CD4-positive, alpha-beta T cell (primary cell): ENCODE measurements around the gene BCL2. TPM values are rescaled to one million over a fixed set of nuclear protein-coding genes. Genes with fewer than 3 reads are reported as not detected.

Experiments
- ATAC-seq: fragments of 200-7000 bp; cut with Tn5 transposase; one replicate; pipeline ENCODE4 v1.10.0; 2022; ENCODE audit warnings: mild to moderate bottlenecking; ENCODE audit not compliant: poor library complexity
- CTCF ChIA-PET: fragments of 350-600 bp; sonication (Branson Sonifier 250); formaldehyde crosslinking; loops from one replicate; lab custom pipeline; 2021; ENCODE audit warnings: antibody characterized with exemption, inconsistent platforms; lab: Charles Lee
- POLR2A ChIA-PET: fragments of 350-600 bp; sonication (Branson Sonifier 250); formaldehyde crosslinking; loops from one replicate; lab custom pipeline; 2021; ENCODE audit warnings: antibody characterized with exemption, inconsistent platforms; lab: Charles Lee
- DNase-seq, 14 experiments: peaks; one replicate each; pipeline ENCODE4 v3.0.0-alpha.2; 2013 to 2020; ENCODE audit warnings: mixed read lengths in 2 of 14
- H3K27ac ChIP-seq, 2 donors: one replicate each; pipeline versions ENCODE4 v1.5.1 to v1.7.0; 2013; ENCODE audit warnings: low read length in 2 of 2, low read depth in 1 of 2, mild to moderate bottlenecking in 1 of 2
- H3K27me3 ChIP-seq, 2 experiments: 1 replicate in 1 of 2; 2 replicates in 1 of 2; pipeline versions ENCODE4 v1.6.1 to v1.7.0; 2013; ENCODE audit warnings: low read length in 2 of 2, control low read depth in 1 of 2, mild to moderate bottlenecking in 1 of 2, moderate library complexity in 1 of 2; ENCODE audit not compliant: insufficient read depth in 2 of 2, control insufficient read depth in 1 of 2
- H3K36me3 ChIP-seq: one replicate; pipeline ENCODE4 v1.6.1; 2013; ENCODE audit warnings: low read length, control low read depth; ENCODE audit not compliant: insufficient read depth
- H3K4me1 ChIP-seq: one replicate; pipeline ENCODE4 v1.6.1; 2013; ENCODE audit warnings: low read length, control low read depth; ENCODE audit not compliant: insufficient read depth
- H3K4me3 ChIP-seq: one replicate; pipeline ENCODE4 v1.5.1; 2013; ENCODE audit warnings: mild to moderate bottlenecking, low read length, moderate library complexity
- H3K9me3 ChIP-seq, 2 experiments: 1 replicate in 1 of 2; 2 replicates in 1 of 2; pipeline versions ENCODE4 v1.6.1 to v1.7.0; 2013; ENCODE audit warnings: low read length in 2 of 2, mild to moderate bottlenecking in 2 of 2, control low read depth in 1 of 2, moderate library complexity in 1 of 2; ENCODE audit not compliant: control insufficient read depth in 1 of 2, insufficient read depth in 1 of 2
- H3K27ac Mint-ChIP-seq: one replicate; pipeline ENCODE4 v1.8.0; 2020; ENCODE audit warnings: mixed read lengths
- H3K27me3 Mint-ChIP-seq: one replicate; pipeline ENCODE4 v1.8.0; 2021; ENCODE audit warnings: mixed read lengths
- H3K36me3 Mint-ChIP-seq: one replicate; pipeline ENCODE4 v1.8.0; 2021; ENCODE audit warnings: low read depth, mixed read lengths
- H3K4me1 Mint-ChIP-seq: one replicate; pipeline ENCODE4 v1.8.0; 2021; ENCODE audit warnings: low read depth, mixed read lengths
- H3K4me3 Mint-ChIP-seq: one replicate; pipeline ENCODE4 v1.8.0; 2020; ENCODE audit warnings: mild to moderate bottlenecking, mixed read lengths
- H3K9me3 Mint-ChIP-seq: one replicate; pipeline ENCODE4 v1.8.0; 2020; ENCODE audit warnings: mixed read lengths
- CTCF ChIP-seq: fragments of 200-600 bp; IDR thresholded peaks from one replicate; pipeline ENCODE4 v1.8.0; 2022; ENCODE audit warnings: antibody characterized with exemption, mild to moderate bottlenecking
- intact Hi-C, 2 experiments: fragments of 100-400 bp; cut with DNase I in 1 of 2; cut with micrococcal nuclease in 1 of 2; formaldehyde crosslinking; loops; one replicate each; pipeline versions ENCODE4 v1.15.1 to v1.9.0; 2023 to 2025; cut with DNase I, micrococcal nuclease
- total RNA-seq, 174 experiments: library from RNA in 2 of 174; stranded (reverse) in 2 of 174; gene quantifications; one replicate each; pipeline ENCODE4 v1.2.3 and lab custom pipeline; 2021 to 2026

BCL2 gene
- total RNA-seq, 2 experiments from 2014 or later, result 40.1 to 40.3 TPM

GRCh38 chr18:63286926-63287325, 32.6 kb downstream of the BCL2 start:
- Histone ChIP-seq H3K27ac (no peak overlapping the region), H3K9me3 (no peaks in the 10 kb centered on the region), H3K4me1 (peaks cover 72% of the 10 kb centered on the region), H3K36me3 (peaks cover 27% of the 10 kb centered on the region), H3K4me3 (no peak overlapping the region), H3K27me3 (no peaks in the 10 kb centered on the region)
- ChIA-PET CTCF (interaction anchor here (3.7 kb wide), 1 partner anchor 31 kb away, joined by 13 read pairs; no protein-coding TSS in a partner anchor), POLR2A (interaction anchor here (1.2 kb wide), 1 partner anchor 134 kb away, joined by 3 read pairs; no protein-coding TSS in a partner anchor)
- ATAC-seq (no peak), DNase-seq (no peak)
- Mint-ChIP-seq H3K27ac (no peak overlapping the region), H3K36me3 (peaks cover 29% of the 10 kb centered on the region), H3K4me1 (peaks cover 14% of the 10 kb centered on the region), H3K27me3 (no peaks in the 10 kb centered on the region), H3K9me3 (no peaks in the 10 kb centered on the region), H3K4me3 (no peak overlapping the region)
- no peak for TF ChIP-seq CTCF
- intact Hi-C loops, result loop anchor here in 1 of 2 experiments (2.0 kb wide), 1 partner anchor 20 kb away; no protein-coding TSS in a partner anchor

GRCh38 chr18:63284827-63285733, 34.5 kb downstream of the BCL2 start:
- ChIA-PET POLR2A (interaction anchor here (1.1 kb wide), 1 partner anchor 26 kb away, joined by 3 read pairs; no protein-coding TSS in a partner anchor), CTCF (no interaction called here)
- Histone ChIP-seq H3K36me3 (peaks cover 35% of the 10 kb centered on the region), H3K4me3 (no peak overlapping the region), H3K27me3 (no peaks in the 10 kb centered on the region), H3K4me1 (peaks cover 59% of the 10 kb centered on the region), H3K27ac (no peak overlapping the region), H3K9me3 (no peaks in the 10 kb centered on the region)
- DNase-seq (no peak), ATAC-seq (no peak)
- H3K9me3 Mint-ChIP-seq, result no peaks in the 10 kb centered on the region
- no peak overlapping the region for H3K27ac Mint-ChIP-seq
- H3K4me3 Mint-ChIP-seq, result no peak overlapping the region
- no peaks in the 10 kb centered on the region for H3K27me3 Mint-ChIP-seq
- no peak for TF ChIP-seq CTCF
- H3K36me3 Mint-ChIP-seq, result peaks cover 37% of the 10 kb centered on the region
- peaks cover 24% of the 10 kb centered on the region for H3K4me1 Mint-ChIP-seq
- intact Hi-C loops, result no loop called here

GRCh38 chr18:63284173-63284799, 35.3 kb downstream of the BCL2 start:
- no peaks in the 10 kb centered on the region for H3K9me3 Mint-ChIP-seq
- H3K27ac Mint-ChIP-seq, result no peak overlapping the region
- POLR2A ChIA-PET, result interaction anchor here (1.1 kb wide), 1 partner anchor 27 kb away, joined by 3 read pairs; no protein-coding TSS in a partner anchor

More at GRCh38 chr18:63284173-63284799, 35.3 kb downstream of the BCL2 start:
- ATAC-seq (no peak), DNase-seq (no peak)
- peaks cover 51% of the 10 kb centered on the region for H3K4me1 ChIP-seq
- peaks cover 37% of the 10 kb centered on the region for H3K36me3 ChIP-seq
- no peak for TF ChIP-seq CTCF
- no peaks in the 10 kb centered on the region for H3K9me3 ChIP-seq
- H3K27ac ChIP-seq, result no peak overlapping the region
- H3K4me1 Mint-ChIP-seq, result peaks cover 28% of the 10 kb centered on the region
- peaks cover 42% of the 10 kb centered on the region for H3K36me3 Mint-ChIP-seq
- CTCF ChIA-PET, result interaction anchor here (1.5 kb wide), 1 partner anchor 129 kb away, joined by 3 read pairs; no protein-coding TSS in a partner anchor
- intact Hi-C loops, result no loop called here
- H3K4me3 ChIP-seq, result no peak overlapping the region
- H3K27me3 Mint-ChIP-seq, result no peaks in the 10 kb centered on the region
- H3K4me3 Mint-ChIP-seq, result no peak overlapping the region
- H3K27me3 ChIP-seq, result no peaks in the 10 kb centered on the region
